SJSA1 (cell line): ENCODE data around the gene CALN1. TPM values are rescaled to one million over a fixed set of nuclear protein-coding genes. Genes with fewer than 3 reads are reported as not detected.
"Not testable (repeated sequence)": the region's sequence is repeated elsewhere in the genome, so short reads cannot be mapped to it uniquely, and the experiment has no call there.

ENCODE experiments used
- DNase-seq, 2 experiments: peaks; one replicate each; pipeline ENCODE4 v3.0.0-alpha.2; 2015 to 2020; ENCODE audit warnings: low spot score in 2 of 2, low read depth in 1 of 2
- H3K27ac ChIP-seq: fragments of 250-450 bp; sonication (Bioruptor Pico); 2 replicates; pipeline ENCODE4 v1.5.1; 2020; ENCODE audit warnings: mild to moderate bottlenecking, moderate library complexity
- H3K27me3 ChIP-seq: fragments of 250-450 bp; sonication (Bioruptor Pico); replicated peaks from 2 replicates; pipeline ENCODE4 v1.5.1; 2020; ENCODE audit warnings: mild to moderate bottlenecking, moderate library complexity
- H3K36me3 ChIP-seq: fragments of 250-450 bp; sonication (Bioruptor Pico); 2 replicates; pipeline ENCODE4 v1.5.1; 2020; ENCODE audit warnings: mild to moderate bottlenecking
- H3K4me1 ChIP-seq: fragments of 250-450 bp; sonication (Bioruptor Pico); replicated peaks from 2 replicates; pipeline ENCODE4 v1.6.1; 2021; ENCODE audit warnings: mild to moderate bottlenecking
- H3K4me3 ChIP-seq: fragments of 250-450 bp; sonication (Bioruptor Pico); 2 replicates; pipeline ENCODE4 v1.5.1; 2020; ENCODE audit warnings: mild to moderate bottlenecking
- H3K9me3 ChIP-seq: fragments of 250-450 bp; sonication (Bioruptor Pico); replicated peaks from 2 replicates; pipeline ENCODE4 v1.5.1; 2020; ENCODE audit warnings: mild to moderate bottlenecking
- total RNA-seq: library from RNA; depleted of rRNA; stranded (reverse); fragments of >200 nt; shearing (Covaris generic); gene quantifications from 2 replicates; pipeline ENCODE4 v1.2.3, GENCODE V29; 2014

Gene CALN1
- total RNA-seq, 1 experiment from 2014 or later: not detected

- Histone ChIP-seq H3K4me1 (no peaks in the 10 kb centered on the region), H3K27me3 (no peaks in the 10 kb centered on the region), H3K4me3 (no peak overlapping the region), H3K36me3 (no peaks in the 10 kb centered on the region), H3K9me3 (no peaks in the 10 kb centered on the region), H3K27ac (no peak overlapping the region)
- no peak for DNase-seq
Observed at GRCh38 chr7:72403458-72404076, 8.6 kb downstream of the CALN1 start.

GRCh38 chr7:72394016-72394415 is 18.1 kb downstream of the CALN1 start:
- DNase-seq: no peak
- Histone ChIP-seq H3K4me1 (no peaks in the 10 kb centered on the region), H3K4me3 (no peak overlapping the region), H3K27ac (no peak overlapping the region), H3K9me3 (no peaks in the 10 kb centered on the region), H3K27me3 (no peaks in the 10 kb centered on the region), H3K36me3 (no peaks in the 10 kb centered on the region)

- Histone ChIP-seq H3K9me3 (no peaks in the 10 kb centered on the region), H3K27ac (no peak overlapping the region), H3K4me3 (no peak overlapping the region), H3K27me3 (no peaks in the 10 kb centered on the region), H3K4me1 (no peaks in the 10 kb centered on the region), H3K36me3 (no peaks in the 10 kb centered on the region)
- DNase-seq: no peak
Observed at GRCh38 chr7:72391821-72392377, 20.2 kb downstream of the CALN1 start.

GRCh38 chr7:72386118-72386517 is 26.0 kb downstream of the CALN1 start:
- Histone ChIP-seq H3K27me3 (no peaks in the 10 kb centered on the region), H3K4me3 (no peak overlapping the region), H3K9me3 (no peaks in the 10 kb centered on the region), H3K36me3 (no peaks in the 10 kb centered on the region), H3K27ac (no peak overlapping the region), H3K4me1 (no peaks in the 10 kb centered on the region)
- no peak for DNase-seq

- H3K4me1 ChIP-seq: no peaks in the 10 kb centered on the region
- no peaks in the 10 kb centered on the region for H3K9me3 ChIP-seq
- H3K4me3 ChIP-seq: no peak overlapping the region
- no peaks in the 10 kb centered on the region for H3K36me3 ChIP-seq
- no peaks in the 10 kb centered on the region for H3K27me3 ChIP-seq
- DNase-seq: no peak
- H3K27ac ChIP-seq: no peak overlapping the region
Observed at GRCh38 chr7:72362246-72362645, 49.9 kb downstream of the CALN1 start.

- Histone ChIP-seq H3K9me3 (no peaks in the 10 kb centered on the region), H3K27ac (no peak overlapping the region), H3K4me3 (no peak overlapping the region), H3K36me3 (no peaks in the 10 kb centered on the region), H3K4me1 (no peaks in the 10 kb centered on the region), H3K27me3 (no peaks in the 10 kb centered on the region)
- DNase-seq: no peak
Observed at GRCh38 chr7:72345208-72345727, 66.9 kb downstream of the CALN1 start.

- no peaks in the 10 kb centered on the region for H3K27me3 ChIP-seq
- H3K4me3 ChIP-seq: no peak overlapping the region
- no peaks in the 10 kb centered on the region for H3K4me1 ChIP-seq
- no peak overlapping the region for H3K27ac ChIP-seq
- H3K9me3 ChIP-seq: no peaks in the 10 kb centered on the region
- H3K36me3 ChIP-seq: no peaks in the 10 kb centered on the region
- DNase-seq: no peak
Observed at GRCh38 chr7:72343991-72344390, 68.1 kb downstream of the CALN1 start.

- H3K9me3 ChIP-seq, H3K36me3 ChIP-seq, H3K4me3 ChIP-seq, H3K27me3 ChIP-seq, H3K4me1 ChIP-seq, H3K27ac ChIP-seq, DNase-seq: not testable (repeated sequence)
Observed at GRCh38 chr7:72343354-72343753, 68.8 kb downstream of the CALN1 start.

- Histone ChIP-seq H3K4me1 (no peaks in the 10 kb centered on the region), H3K9me3 (no peaks in the 10 kb centered on the region), H3K36me3 (no peaks in the 10 kb centered on the region), H3K27ac (no peak overlapping the region), H3K27me3 (peaks cover 14% of the 10 kb centered on the region; the same call in 1 of the 2 replicates), H3K4me3 (no peak overlapping the region)
- no peak for DNase-seq
Observed at GRCh38 chr7:72337390-72338167, 74.6 kb downstream of the CALN1 start.

- Histone ChIP-seq H3K27me3 (peaks cover 14% of the 10 kb centered on the region; the same call in 1 of the 2 replicates), H3K4me3 (no peak overlapping the region), H3K27ac (no peak overlapping the region), H3K9me3 (no peaks in the 10 kb centered on the region), H3K4me1 (no peaks in the 10 kb centered on the region), H3K36me3 (no peaks in the 10 kb centered on the region)
- no peak for DNase-seq
Observed at GRCh38 chr7:72336632-72337389, 75.3 kb downstream of the CALN1 start.

GRCh38 chr7:72336382-72336631 is 75.8 kb downstream of the CALN1 start:
- Histone ChIP-seq H3K4me1 (no peaks in the 10 kb centered on the region), H3K9me3 (no peaks in the 10 kb centered on the region), H3K27me3 (peaks cover 14% of the 10 kb centered on the region; the same call in 1 of the 2 replicates), H3K36me3 (no peaks in the 10 kb centered on the region), H3K27ac (no peak overlapping the region), H3K4me3 (no peak overlapping the region)
- DNase-seq: no peak

GRCh38 chr7:72335561-72336381 is 76.4 kb downstream of the CALN1 start:
- Histone ChIP-seq H3K4me1 (no peaks in the 10 kb centered on the region), H3K9me3 (no peaks in the 10 kb centered on the region), H3K27me3 (peaks cover 14% of the 10 kb centered on the region; the same call in 1 of the 2 replicates), H3K4me3 (no peak overlapping the region), H3K36me3 (no peaks in the 10 kb centered on the region), H3K27ac (no peak overlapping the region)
- DNase-seq: no peak

- no peak for DNase-seq
- Histone ChIP-seq H3K4me3 (no peak overlapping the region), H3K36me3 (no peaks in the 10 kb centered on the region), H3K27me3 (peaks cover 14% of the 10 kb centered on the region; the same call in 1 of the 2 replicates), H3K27ac (no peak overlapping the region), H3K9me3 (no peaks in the 10 kb centered on the region), H3K4me1 (no peaks in the 10 kb centered on the region)
Observed at GRCh38 chr7:72334698-72335097, 77.4 kb downstream of the CALN1 start.
